ENCODE data around the gene POLE4. TPM values are rescaled to one million over a fixed set of nuclear protein-coding genes. Genes with fewer than 3 reads are reported as not detected.

The POLE4 gene
- polyA plus RNA-seq, 2 donors, result 21.3 to 30.9 TPM

- H3K27ac ChIP-seq (ENCODE audit: low read depth in 2 of 2, low read length in 1 of 2), result no peak overlapping the region
- H3K4me1 ChIP-seq (ENCODE audit: control insufficient read depth in 2 of 2, insufficient read depth in 2 of 2, low read length in 1 of 2), result no peaks in the 10 kb centered on the region
- H3K36me3 ChIP-seq (ENCODE audit: control insufficient read depth in 2 of 2, insufficient read depth in 2 of 2, low read length in 1 of 2), result no peaks in the 10 kb centered on the region
- WGBS, 2 donors, result 83 to 91% methylated on average over 3 of the region's 3 CpGs
- peaks cover 0 to 3% of the 10 kb centered on the region in 2 donors for H3K9me3 ChIP-seq (ENCODE audit: control insufficient read depth in 2 of 2, insufficient read depth in 1 of 2, low read depth in 1 of 2, low read length in 1 of 2)
- H3K4me3 ChIP-seq (ENCODE audit: low read depth in 1 of 2, low read length in 2 of 2), result no peak overlapping the region
- no peaks in the 10 kb centered on the region for H3K27me3 ChIP-seq (ENCODE audit: control insufficient read depth in 1 of 2, insufficient read depth in 2 of 2, low read length in 2 of 2)
Measured at GRCh38 chr2:74984947-74985637, 26.6 kb downstream of the POLE4 start.

DNA sequence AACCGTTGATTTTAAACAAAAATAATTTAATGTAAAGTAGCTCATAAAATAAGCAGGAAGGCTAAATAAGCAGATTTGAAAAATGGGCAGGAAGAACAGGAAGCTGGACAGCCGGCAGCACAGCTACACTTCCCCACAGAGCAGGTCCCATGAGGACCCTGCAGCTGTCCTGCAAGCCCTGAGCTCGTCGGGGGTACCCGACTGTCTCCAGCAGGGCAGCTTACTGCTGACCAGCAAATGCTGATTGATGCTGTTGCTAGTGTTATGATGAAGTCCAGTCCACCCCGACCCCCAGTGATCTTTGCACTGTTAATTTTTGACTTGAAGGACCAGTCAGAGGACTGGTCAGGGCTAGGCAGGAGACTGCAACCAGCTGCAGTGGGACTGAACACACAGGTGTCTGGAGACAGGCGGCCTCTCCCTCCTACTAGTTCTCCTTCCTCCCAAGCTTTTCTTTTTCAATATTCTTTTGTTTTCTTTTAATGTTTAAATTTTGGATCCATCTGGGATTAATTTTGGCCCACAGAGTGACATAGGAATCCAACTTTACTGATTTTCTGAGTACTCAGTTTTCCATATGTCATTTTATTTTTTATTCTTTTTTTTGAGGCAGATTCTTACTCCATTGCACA, 27.7 kb downstream of the POLE4 start:
- Histone ChIP-seq H3K4me1 (ENCODE audit: control insufficient read depth in 2 of 2, insufficient read depth in 2 of 2, low read length in 1 of 2) (no peaks in the 10 kb centered on the region), H3K4me3 (ENCODE audit: low read depth in 1 of 2, low read length in 2 of 2) (no peak overlapping the region), H3K36me3 (ENCODE audit: control insufficient read depth in 2 of 2, insufficient read depth in 2 of 2, low read length in 1 of 2) (no peaks in the 10 kb centered on the region), H3K27ac (ENCODE audit: low read depth in 2 of 2, low read length in 1 of 2) (no peak overlapping the region), H3K27me3 (ENCODE audit: control insufficient read depth in 1 of 2, insufficient read depth in 2 of 2, low read length in 2 of 2) (no peaks in the 10 kb centered on the region), H3K9me3 (ENCODE audit: control insufficient read depth in 2 of 2, insufficient read depth in 1 of 2, low read depth in 1 of 2, low read length in 1 of 2) (peaks cover 0 to 5% of the 10 kb centered on the region in 2 donors)
- 66 to 67% methylated on average over 7 of the region's 7 CpGs for WGBS, 2 donors

- 76 to 87% methylated on average over 4 of the region's 4 CpGs for WGBS, 2 donors
- H3K4me1 ChIP-seq (ENCODE audit: control insufficient read depth in 2 of 2, insufficient read depth in 2 of 2, low read length in 1 of 2), result no peaks in the 10 kb centered on the region
Measured at GRCh38 chr2:74991977-74992376, 33.5 kb downstream of the POLE4 start.

GRCh38 chr2:74999468-74999867, 41.0 kb downstream of the POLE4 start:
- 95 to 96% methylated on average over 5 of the region's 5 CpGs for WGBS, 2 donors
- Histone ChIP-seq H3K27me3 (ENCODE audit: control insufficient read depth in 1 of 2, insufficient read depth in 2 of 2, low read length in 2 of 2) (no peaks in the 10 kb centered on the region), H3K4me3 (ENCODE audit: low read depth in 1 of 2, low read length in 2 of 2) (no peak overlapping the region), H3K36me3 (ENCODE audit: control insufficient read depth in 2 of 2, insufficient read depth in 2 of 2, low read length in 1 of 2) (no peaks in the 10 kb centered on the region), H3K9me3 (ENCODE audit: control insufficient read depth in 2 of 2, insufficient read depth in 1 of 2, low read depth in 1 of 2, low read length in 1 of 2) (peaks cover 0 to 2% of the 10 kb centered on the region in 2 donors), H3K4me1 (ENCODE audit: control insufficient read depth in 2 of 2, insufficient read depth in 2 of 2, low read length in 1 of 2) (no peaks in the 10 kb centered on the region), H3K27ac (ENCODE audit: low read depth in 2 of 2, low read length in 1 of 2) (no peak overlapping the region)

More at GRCh38 chr2:74991977-74992376, 33.5 kb downstream of the POLE4 start:
- Histone ChIP-seq H3K4me3 (ENCODE audit: low read depth in 1 of 2, low read length in 2 of 2) (no peak overlapping the region), H3K27me3 (ENCODE audit: control insufficient read depth in 1 of 2, insufficient read depth in 2 of 2, low read length in 2 of 2) (no peaks in the 10 kb centered on the region), H3K27ac (ENCODE audit: low read depth in 2 of 2, low read length in 1 of 2) (no peak overlapping the region), H3K36me3 (ENCODE audit: control insufficient read depth in 2 of 2, insufficient read depth in 2 of 2, low read length in 1 of 2) (no peaks in the 10 kb centered on the region), H3K9me3 (ENCODE audit: control insufficient read depth in 2 of 2, insufficient read depth in 1 of 2, low read depth in 1 of 2, low read length in 1 of 2) (peaks cover 0 to 2% of the 10 kb centered on the region in 2 donors)

- peaks cover 0 to 2% of the 10 kb centered on the region in 2 donors for H3K9me3 ChIP-seq (ENCODE audit: control insufficient read depth in 2 of 2, insufficient read depth in 1 of 2, low read depth in 1 of 2, low read length in 1 of 2)
- no peak overlapping the region for H3K27ac ChIP-seq (ENCODE audit: low read depth in 2 of 2, low read length in 1 of 2)
- H3K36me3 ChIP-seq (ENCODE audit: control insufficient read depth in 2 of 2, insufficient read depth in 2 of 2, low read length in 1 of 2), result no peaks in the 10 kb centered on the region
- no peak overlapping the region for H3K4me3 ChIP-seq (ENCODE audit: low read depth in 1 of 2, low read length in 2 of 2)
- no peaks in the 10 kb centered on the region for H3K27me3 ChIP-seq (ENCODE audit: control insufficient read depth in 1 of 2, insufficient read depth in 2 of 2, low read length in 2 of 2)
- WGBS, 2 donors, result 64% methylated on average over 3 of the region's 3 CpGs
- H3K4me1 ChIP-seq (ENCODE audit: control insufficient read depth in 2 of 2, insufficient read depth in 2 of 2, low read length in 1 of 2), result no peaks in the 10 kb centered on the region
Measured at GRCh38 chr2:75002007-75002406, 43.6 kb downstream of the POLE4 start.

GRCh38 chr2:75003276-75003675, 44.8 kb downstream of the POLE4 start:
- Histone ChIP-seq H3K9me3 (ENCODE audit: control insufficient read depth in 2 of 2, insufficient read depth in 1 of 2, low read depth in 1 of 2, low read length in 1 of 2) (peaks cover 0 to 2% of the 10 kb centered on the region in 2 donors), H3K4me3 (ENCODE audit: low read depth in 1 of 2, low read length in 2 of 2) (no peak overlapping the region), H3K27me3 (ENCODE audit: control insufficient read depth in 1 of 2, insufficient read depth in 2 of 2, low read length in 2 of 2) (no peaks in the 10 kb centered on the region), H3K27ac (ENCODE audit: low read depth in 2 of 2, low read length in 1 of 2) (no peak overlapping the region), H3K4me1 (ENCODE audit: control insufficient read depth in 2 of 2, insufficient read depth in 2 of 2, low read length in 1 of 2) (no peaks in the 10 kb centered on the region), H3K36me3 (ENCODE audit: control insufficient read depth in 2 of 2, insufficient read depth in 2 of 2, low read length in 1 of 2) (peaks cover 0 to 3% of the 10 kb centered on the region in 2 donors)
- WGBS, 2 donors, result 62 to 69% methylated on average over 2 of the region's 2 CpGs

DNA sequence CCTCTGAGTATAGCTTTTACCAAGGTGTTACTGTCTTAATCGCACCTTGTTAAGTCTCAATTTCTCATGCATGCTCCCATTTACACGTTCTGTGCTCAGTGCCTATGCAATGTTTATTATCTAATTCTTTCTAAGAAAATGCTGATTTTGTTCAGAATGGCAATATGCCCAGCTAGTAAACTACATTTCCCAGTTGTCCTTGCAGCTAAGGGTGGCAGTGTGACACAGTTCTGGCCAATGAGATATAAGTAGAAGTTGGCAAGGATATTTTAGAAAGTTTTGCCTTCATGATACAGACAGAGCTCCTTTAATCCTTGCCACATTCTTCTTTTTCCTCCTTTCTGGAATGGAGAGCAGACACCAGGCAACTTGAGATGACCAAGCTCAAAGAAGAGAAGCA, 45.3 kb downstream of the POLE4 start:
- WGBS, 2 donors, result 67 to 74% methylated on average over 2 of the region's 2 CpGs
- no peak overlapping the region for H3K27ac ChIP-seq (ENCODE audit: low read depth in 2 of 2, low read length in 1 of 2)
- H3K9me3 ChIP-seq (ENCODE audit: control insufficient read depth in 2 of 2, insufficient read depth in 1 of 2, low read depth in 1 of 2, low read length in 1 of 2), result peaks cover 0 to 2% of the 10 kb centered on the region in 2 donors
- H3K36me3 ChIP-seq (ENCODE audit: control insufficient read depth in 2 of 2, insufficient read depth in 2 of 2, low read length in 1 of 2), result peaks cover 0 to 3% of the 10 kb centered on the region in 2 donors
- no peaks in the 10 kb centered on the region for H3K27me3 ChIP-seq (ENCODE audit: control insufficient read depth in 1 of 2, insufficient read depth in 2 of 2, low read length in 2 of 2)
- H3K4me3 ChIP-seq (ENCODE audit: low read depth in 1 of 2, low read length in 2 of 2), result no peak overlapping the region
- no peaks in the 10 kb centered on the region for H3K4me1 ChIP-seq (ENCODE audit: control insufficient read depth in 2 of 2, insufficient read depth in 2 of 2, low read length in 1 of 2)

DNA sequence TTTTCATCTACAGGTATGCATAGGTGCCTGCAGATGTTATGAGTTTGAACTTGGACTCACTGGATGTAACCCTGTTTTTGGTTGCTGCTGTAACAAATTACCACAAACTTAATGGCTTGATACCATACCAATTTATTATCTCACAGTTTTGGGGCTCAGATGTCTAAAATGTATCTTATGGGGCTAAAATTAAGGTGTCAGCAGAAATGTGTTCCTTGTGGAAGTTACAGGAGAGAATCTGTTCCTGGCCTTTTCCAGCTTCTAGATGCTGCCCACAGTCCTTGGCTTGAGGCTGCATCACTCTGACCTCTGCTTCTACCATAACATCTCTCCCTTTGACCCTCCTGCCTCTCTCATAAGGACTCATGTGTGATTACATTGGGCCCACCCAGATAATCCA, 47.6 kb downstream of the POLE4 start:
- Histone ChIP-seq H3K27ac (ENCODE audit: low read depth in 2 of 2, low read length in 1 of 2) (no peak overlapping the region), H3K9me3 (ENCODE audit: control insufficient read depth in 2 of 2, insufficient read depth in 1 of 2, low read depth in 1 of 2, low read length in 1 of 2) (no peaks in the 10 kb centered on the region), H3K27me3 (ENCODE audit: control insufficient read depth in 1 of 2, insufficient read depth in 2 of 2, low read length in 2 of 2) (no peaks in the 10 kb centered on the region), H3K4me3 (ENCODE audit: low read depth in 1 of 2, low read length in 2 of 2) (no peak overlapping the region), H3K36me3 (ENCODE audit: control insufficient read depth in 2 of 2, insufficient read depth in 2 of 2, low read length in 1 of 2) (peaks cover 0 to 3% of the 10 kb centered on the region in 2 donors), H3K4me1 (ENCODE audit: control insufficient read depth in 2 of 2, insufficient read depth in 2 of 2, low read length in 1 of 2) (no peaks in the 10 kb centered on the region)

GRCh38 chr2:75007061-75007460, 48.6 kb downstream of the POLE4 start:
- 97 to 98% methylated on average over 4 of the region's 4 CpGs for WGBS, 2 donors
- Histone ChIP-seq H3K9me3 (ENCODE audit: control insufficient read depth in 2 of 2, insufficient read depth in 1 of 2, low read depth in 1 of 2, low read length in 1 of 2) (no peaks in the 10 kb centered on the region), H3K27ac (ENCODE audit: low read depth in 2 of 2, low read length in 1 of 2) (no peak overlapping the region), H3K4me1 (ENCODE audit: control insufficient read depth in 2 of 2, insufficient read depth in 2 of 2, low read length in 1 of 2) (no peaks in the 10 kb centered on the region), H3K4me3 (ENCODE audit: low read depth in 1 of 2, low read length in 2 of 2) (no peak overlapping the region), H3K36me3 (ENCODE audit: control insufficient read depth in 2 of 2, insufficient read depth in 2 of 2, low read length in 1 of 2) (peaks cover 0 to 3% of the 10 kb centered on the region in 2 donors), H3K27me3 (ENCODE audit: control insufficient read depth in 1 of 2, insufficient read depth in 2 of 2, low read length in 2 of 2) (no peaks in the 10 kb centered on the region)

GRCh38 chr2:75007819-75008218, 49.4 kb downstream of the POLE4 start:
- Histone ChIP-seq H3K4me1 (ENCODE audit: control insufficient read depth in 2 of 2, insufficient read depth in 2 of 2, low read length in 1 of 2) (no peaks in the 10 kb centered on the region), H3K27ac (ENCODE audit: low read depth in 2 of 2, low read length in 1 of 2) (no peak overlapping the region), H3K36me3 (ENCODE audit: control insufficient read depth in 2 of 2, insufficient read depth in 2 of 2, low read length in 1 of 2) (peaks cover 0 to 3% of the 10 kb centered on the region in 2 donors), H3K27me3 (ENCODE audit: control insufficient read depth in 1 of 2, insufficient read depth in 2 of 2, low read length in 2 of 2) (no peaks in the 10 kb centered on the region), H3K9me3 (ENCODE audit: control insufficient read depth in 2 of 2, insufficient read depth in 1 of 2, low read depth in 1 of 2, low read length in 1 of 2) (no peaks in the 10 kb centered on the region), H3K4me3 (ENCODE audit: low read depth in 1 of 2, low read length in 2 of 2) (no peak overlapping the region)
- 93 to 96% methylated on average over 4 of the region's 4 CpGs for WGBS, 2 donors

Measured in esophagus (tissue), 2 donors.